COLO668 (cell line): Measurements from ENCODE around the gene MGA.

Experiments used
- DNase-seq: peaks from one replicate; lab custom pipeline; 2025; ENCODE audit not compliant: unreplicated experiment; lab: John Stamatoyannopoulos, UW

MGA gene

DNA sequence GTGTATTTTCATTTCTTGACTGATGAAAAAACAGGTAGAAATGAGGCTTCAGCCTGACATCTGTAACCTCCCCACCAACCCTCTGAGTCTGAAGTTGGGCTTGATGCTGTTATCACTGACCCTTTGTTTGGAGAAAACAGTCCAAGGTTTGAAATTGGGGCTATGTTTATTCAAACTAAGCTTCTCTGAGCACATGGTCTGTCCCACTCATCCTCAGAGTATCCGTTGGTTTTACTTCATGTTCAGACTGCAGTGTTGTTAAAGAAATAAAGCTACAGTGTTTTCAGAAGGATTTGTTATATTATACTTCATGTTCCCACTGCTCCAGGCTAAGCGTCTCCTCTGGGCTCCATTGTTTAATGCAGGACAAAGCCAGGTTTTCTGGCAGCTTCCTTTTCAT lies 120.1 kb downstream of the MGA start:
- DNase-seq, result no peak

DNA sequence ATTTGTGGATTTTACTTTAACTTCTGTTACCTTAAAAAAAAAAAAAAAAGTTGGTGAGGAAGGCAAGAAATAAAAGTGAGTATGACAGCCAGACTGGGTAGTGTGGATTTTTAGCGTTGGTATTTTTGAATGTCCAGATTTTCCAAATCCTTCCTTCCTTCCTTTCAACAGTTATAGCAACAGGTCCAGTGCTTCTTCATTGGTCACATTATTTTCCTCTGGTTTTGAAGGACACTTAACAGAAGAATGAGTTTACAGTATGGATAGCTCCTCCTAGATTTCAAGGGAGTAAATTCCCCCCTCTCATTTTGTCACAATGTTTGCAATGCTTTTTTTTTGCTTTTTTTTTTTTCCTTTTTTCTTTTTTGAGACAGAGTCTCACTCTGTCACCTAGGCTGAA lies 120.5 kb downstream of the MGA start:
- no peak for DNase-seq

DNA sequence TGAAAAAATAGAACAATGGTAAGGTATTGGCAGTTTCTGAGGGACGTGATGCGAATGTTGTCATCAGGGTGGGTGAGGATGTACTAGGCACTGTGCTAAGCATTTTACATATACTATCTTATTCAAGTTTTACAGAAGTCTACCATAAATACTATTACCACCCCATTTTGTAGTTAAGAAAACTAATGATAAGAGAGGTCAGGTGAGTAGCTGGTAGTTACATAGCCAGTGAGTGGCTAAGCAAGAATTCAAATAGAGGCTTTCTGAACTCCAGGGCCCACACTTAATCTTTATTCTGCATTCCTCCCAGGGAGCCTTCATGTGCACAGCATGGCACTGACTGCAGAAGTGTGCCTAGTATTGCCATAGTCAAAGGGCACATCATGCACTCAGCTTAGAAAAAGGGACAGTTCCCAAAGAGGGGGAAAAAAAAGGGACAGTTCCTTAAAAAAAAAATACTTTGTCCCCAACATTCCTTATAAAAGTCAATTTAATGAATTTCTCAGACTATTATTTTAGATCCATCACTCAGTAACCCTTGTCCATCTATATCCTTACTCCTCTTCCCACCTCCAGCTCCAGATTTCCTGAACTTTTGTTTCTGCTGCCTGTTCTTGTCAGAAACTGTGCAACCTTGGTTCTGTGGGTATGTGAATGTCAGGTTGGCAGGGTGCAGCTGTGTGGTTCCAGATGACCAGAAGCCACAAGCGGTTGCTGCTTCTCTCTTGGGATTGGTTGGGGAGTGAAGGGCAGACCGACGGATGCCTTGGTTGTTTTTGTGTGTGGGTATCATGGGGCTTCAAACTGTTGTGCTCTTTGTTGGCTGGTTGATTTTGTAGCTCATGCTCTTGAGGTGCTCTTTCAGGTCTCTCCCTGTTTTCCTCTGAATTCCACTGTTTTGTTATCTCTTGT lies 122.4 kb downstream of the MGA start:
- no peak for DNase-seq

DNA sequence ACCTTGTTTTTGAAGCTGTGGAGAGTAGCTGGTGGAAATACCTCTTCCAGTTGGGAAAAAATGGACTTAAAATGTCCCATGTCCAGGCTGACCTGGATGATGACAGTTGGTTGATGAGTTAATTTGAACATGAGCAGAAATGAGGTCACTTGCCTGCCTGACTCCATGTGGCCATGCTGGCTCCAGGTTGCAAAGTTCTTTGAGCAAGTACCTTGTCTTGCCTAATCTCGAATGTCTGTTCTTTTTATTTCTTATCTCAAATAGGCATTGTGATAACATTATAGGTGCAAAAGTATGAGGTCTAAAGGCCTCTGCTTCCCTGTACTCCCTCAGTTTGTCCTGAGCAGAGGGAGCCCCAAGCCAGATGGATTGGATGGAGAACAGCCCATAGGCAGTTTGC lies 123.1 kb downstream of the MGA start:
- no peak for DNase-seq

DNA sequence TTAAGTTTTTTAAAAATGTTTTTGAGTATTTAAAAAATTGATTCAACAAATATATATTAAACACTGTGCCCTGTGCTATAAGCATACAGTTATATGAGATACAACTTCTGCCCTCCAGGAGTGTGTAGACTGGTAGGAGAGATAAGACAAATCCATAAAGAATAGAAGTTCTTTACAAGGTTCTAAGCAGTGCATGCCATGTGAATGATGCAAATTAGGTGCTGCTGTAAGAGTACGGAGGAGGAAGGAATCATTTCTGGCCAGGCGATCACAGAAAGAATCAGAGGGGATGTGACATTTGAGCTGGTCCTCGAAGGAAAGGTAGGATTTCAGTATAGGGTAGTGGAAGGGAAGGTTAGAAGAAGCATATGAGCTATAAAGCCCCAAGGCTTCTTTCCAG lies 128.1 kb downstream of the MGA start:
- DNase-seq, result no peak

DNA sequence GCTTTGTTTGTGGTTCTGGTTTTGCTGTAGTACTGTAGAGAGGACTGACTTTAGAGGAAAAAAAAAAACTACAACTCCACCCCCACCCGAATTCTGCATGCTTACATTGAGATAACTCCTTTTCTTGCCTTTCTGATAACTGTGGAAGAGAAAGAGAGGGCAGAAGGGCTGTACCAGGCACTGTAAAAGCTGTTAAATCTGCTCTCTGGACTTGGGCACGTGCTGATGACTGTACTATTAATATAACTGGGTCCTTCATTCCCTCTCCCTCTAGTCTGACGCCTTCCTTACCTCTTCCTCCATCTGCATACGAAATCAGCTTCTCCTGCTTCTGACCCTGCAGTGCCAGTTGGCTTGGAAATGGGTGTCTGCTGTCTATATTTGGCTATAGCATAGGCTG lies 129.0 kb downstream of the MGA start:
- no peak for DNase-seq

DNA sequence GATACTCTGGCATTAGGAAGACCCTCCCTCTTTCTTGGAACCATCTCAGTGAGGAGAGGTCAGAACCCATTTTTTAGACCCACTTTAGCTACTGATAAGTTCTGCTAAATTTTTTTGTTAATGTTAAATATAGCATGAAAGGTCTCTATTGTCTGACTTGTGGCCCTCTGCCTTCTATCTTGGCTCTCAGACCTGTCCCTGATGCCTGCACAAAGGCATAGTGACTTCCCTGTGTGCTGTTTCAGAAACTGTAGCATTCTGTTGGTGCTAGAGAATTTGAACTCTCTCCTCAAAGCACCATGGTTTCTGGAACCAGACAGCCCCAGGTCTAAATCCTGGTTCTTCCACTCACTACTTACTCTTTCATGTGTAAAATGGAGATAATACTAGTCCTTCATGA lies 129.5 kb downstream of the MGA start:
- no peak for DNase-seq

DNA sequence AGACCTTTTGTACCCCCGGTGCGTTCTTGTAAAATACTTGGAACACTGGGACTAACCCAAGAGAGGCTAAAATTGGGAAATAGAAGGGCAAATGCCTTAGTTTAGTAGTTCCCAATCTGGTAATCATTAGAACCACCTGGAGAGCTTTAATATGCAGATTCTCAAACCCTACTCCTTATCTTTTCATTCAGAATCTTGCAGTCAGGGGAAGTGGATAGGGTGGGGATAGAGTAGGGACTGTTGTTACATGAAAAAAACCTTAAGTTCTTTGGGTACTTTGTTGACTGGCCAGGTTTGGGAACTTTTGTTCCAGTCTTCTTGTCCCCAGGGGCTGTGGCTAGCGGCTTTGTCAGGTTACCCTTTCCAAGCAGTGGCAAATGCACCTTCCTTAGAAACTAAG lies 130.0 kb downstream of the MGA start:
- DNase-seq, result no peak

DNA sequence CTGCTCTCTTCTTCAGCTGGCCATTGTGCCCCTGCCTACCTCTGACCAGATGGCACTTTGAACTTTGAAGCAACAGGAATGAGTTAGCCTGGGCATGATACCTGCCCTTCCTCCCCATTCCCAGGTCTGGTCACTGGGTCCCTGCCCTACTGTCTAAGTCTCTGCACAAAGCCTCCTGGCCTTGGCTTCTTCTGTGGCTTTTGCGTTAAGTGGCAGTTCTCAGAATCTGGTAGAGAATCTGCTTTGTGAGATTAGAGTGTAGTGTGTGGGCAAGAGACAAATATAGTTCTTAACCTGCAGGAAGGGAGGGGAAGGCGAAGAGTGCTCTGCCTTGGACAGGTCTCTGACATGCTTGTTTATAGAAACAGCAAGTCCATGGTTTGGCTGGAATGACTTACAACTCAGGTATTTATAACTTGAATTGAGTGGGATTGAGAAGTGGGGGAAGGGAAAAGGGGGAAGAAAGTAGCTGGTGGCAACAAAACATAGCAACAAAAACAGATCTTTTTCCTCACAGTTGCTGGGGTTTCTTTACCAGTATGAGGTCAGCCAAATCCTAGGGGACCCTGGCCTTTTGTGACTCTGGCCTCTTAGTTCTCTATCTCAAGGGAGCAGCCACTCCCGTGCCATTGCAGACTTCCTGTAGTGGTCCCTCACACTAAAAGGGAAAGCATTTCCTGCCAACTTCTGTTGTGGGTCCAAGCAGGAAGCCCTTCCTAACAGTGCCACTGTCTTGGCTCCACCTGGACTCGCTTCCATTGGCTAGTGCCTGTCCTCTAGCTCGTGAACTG lies 130.7 kb downstream of the MGA start:
- DNase-seq, result no peak

DNA sequence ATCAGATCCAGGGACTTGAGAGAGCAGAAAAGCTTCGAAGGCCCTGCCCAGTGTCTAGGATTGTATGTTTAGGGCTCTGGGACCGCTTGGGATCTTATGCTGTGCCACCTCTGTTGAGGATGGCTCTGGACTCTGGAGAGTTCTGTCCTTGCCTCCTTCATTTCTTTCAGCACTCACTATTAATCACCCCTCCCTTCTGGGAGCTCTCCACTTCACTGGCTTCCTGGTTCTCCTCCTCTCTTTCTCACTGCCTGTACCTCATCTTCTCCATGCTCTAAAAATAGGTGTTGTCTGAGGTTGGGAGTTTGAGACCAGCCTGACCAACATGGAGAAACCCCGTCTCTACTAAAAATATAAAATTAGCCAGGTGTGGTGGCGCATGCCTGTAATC lies 131.3 kb downstream of the MGA start:
- no peak for DNase-seq

DNA sequence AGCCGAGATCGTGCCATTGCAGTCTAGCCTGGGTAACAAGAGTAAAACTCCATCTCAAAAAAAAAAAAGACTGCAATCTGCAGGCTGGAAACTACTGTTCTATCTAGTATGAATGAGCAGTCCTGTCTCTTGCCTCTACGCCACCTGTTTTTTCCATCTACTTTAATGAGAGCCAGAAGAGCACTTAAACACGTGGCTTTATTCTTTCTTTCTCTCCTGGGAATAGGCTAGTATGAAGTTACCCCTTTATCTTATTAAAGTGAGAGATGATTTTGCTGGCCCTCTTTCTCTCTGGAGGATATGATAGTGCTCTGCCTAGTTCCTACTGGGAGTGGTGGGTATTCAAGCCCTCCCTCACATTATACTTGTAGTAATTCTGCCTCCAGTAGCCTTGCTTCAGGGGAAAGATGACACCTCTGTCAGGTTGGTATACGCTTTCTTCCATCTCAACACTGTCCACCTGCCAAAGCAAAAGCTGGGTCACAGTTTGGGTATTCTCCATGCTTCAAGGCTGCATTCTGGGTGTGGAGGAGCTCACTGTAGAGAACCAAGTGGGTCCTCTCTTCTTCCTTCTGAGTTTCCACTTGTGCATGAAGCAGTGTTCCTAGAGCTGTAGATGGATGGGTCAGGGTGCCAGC lies 131.9 kb downstream of the MGA start:
- DNase-seq, result no peak

DNA sequence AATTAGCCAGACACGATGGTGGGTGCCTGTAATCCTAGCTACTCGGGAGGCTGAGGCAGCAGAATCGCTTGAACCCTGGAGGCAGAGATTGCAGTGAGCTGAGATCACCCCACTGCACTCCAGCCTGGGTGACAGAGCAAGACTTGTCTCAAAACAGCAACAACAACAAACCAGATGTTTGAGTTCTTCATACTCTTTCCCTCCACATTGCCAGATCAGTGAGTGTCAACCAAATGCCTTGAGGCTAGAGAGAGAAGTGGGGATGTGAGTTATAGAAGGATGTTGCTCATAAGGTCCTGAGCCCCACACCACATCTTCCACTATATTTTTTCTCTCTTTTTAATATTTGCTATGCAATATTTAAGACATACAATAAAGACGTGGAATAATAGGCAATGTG lies 133.9 kb downstream of the MGA start:
- no peak for DNase-seq

DNA sequence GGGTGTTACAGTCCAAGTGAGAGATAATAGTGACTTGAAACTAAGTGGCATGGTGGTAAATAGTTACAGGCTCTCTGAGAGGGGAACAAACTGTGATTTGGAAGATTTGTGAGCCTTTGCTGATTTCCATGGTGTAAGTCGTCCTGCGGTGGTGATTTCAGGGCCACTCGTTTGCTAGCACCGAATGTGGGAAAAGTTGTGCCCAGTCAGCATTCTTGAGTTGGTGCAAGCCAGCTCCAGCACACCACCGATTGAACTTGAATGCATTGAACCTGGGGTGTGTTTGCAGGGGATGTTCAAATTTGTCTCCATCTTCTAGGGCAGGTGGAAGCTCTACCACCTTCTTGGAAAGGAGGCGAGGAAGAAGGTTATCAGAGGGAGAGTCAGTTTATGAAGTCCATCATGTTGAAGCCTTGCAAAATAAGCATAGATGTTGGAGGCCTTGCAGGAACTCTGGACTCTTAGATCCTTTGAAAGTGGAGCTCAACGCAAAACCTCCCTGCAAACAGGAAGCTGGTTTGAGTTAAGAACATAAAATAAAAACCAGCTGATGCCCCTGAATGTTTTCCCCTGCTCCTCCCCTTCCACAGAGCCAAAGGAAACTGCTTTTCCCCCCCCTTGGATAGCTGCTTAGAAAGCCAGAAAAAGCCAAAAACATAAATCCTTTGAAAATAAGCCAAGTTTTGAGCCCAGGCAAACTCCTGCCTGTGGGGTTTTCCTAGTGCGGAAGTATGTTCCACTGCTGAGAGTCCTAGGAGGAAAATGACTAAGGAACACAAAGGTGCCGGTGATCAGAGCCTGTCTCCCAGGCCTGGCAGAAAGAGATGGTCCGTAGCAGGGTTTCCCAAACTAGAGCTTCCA lies 136.0 kb downstream of the MGA start:
- DNase-seq, result no peak

DNA sequence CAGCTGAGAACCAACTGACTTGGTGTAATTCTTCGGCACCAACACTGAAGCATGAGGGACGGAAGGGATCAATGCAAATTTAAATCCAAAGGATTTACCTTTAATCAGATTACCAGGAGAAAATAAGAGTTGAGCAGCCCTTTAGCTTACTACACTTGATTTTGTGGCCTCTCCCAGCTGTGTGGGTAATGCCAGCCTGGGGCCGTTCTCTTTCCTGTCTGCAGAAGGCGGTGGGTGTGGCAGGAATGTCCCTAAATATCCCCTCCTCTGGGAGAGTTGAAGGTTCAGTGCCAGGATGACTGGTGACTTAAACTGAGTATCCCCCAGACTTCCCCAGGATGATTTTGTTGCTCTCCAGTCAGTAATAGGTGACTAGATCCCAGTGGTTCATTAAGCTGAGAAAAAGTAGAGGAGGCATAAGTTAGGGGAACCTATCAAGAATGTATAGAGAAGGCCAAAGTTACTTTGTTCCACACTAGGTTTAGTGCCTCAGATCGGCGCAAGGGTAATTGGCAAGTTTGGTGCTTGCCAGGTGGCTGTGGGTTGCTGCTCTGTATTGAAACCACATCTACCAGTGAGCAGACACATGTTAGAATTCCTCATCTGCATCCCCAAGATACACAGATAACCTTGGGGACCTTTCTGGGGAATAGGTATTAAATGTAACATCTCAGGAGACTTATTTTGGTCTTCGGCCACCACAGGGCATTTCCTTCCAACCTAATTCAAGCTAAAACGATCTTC lies 137.2 kb downstream of the MGA start:
- DNase-seq, result no peak

DNA sequence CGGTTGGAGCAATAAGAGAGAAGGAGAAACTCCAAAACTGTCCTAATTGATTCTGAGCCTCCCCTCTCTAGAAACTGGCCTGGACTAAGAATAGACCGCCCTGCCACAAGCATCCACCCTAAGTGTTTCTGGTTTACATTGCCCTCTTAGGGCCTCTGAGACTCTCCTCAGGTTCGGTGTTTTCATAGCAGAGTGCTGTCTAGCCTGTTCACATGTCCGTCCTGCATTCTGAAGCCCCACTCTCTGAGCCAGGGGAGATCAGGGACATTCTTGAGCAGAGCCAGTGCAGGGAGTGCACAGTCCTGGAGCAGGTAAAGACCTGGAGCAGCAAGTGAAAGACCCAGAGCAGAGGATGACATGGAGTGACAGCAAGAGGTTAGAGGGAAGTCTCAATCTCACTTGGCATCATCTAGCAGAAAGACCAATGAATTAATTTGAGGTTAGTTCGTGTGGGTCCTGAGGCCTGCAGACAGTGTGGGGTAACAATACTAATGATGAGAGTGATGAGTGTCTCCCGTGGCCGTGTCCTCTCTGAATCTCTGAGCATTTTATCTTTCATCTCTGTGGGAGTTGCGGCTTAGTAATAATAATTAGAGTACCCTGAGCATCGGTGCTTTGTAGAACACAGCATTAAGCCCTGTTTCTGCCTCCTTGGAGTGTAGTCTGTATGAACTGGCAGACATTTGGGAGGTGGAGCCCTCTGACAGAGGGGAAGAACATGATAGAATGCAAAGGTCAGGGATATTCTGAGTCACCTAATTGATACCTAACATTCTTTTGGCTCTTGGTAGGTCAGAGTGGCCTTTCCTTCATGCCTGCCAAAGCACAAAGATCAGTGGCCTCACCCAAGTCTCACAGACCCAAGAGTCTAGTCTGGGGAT lies 138.6 kb downstream of the MGA start:
- DNase-seq, result no peak

DNA sequence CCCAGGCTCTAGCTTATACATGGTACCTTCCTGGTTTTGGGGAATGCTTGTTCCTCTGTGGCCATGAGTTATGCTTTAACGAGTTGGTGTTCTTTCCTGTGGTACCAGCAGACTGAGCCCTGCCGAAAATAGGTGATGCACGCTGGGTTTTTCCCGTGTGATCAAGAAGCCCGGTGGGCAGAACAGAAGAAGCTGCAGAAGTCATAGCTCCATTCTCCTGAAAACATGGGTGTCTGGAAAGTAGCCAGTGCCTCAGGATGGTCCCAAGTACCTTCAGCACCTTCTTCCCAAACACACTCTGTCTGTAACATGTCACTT lies 139.2 kb downstream of the MGA start:
- no peak for DNase-seq

DNA sequence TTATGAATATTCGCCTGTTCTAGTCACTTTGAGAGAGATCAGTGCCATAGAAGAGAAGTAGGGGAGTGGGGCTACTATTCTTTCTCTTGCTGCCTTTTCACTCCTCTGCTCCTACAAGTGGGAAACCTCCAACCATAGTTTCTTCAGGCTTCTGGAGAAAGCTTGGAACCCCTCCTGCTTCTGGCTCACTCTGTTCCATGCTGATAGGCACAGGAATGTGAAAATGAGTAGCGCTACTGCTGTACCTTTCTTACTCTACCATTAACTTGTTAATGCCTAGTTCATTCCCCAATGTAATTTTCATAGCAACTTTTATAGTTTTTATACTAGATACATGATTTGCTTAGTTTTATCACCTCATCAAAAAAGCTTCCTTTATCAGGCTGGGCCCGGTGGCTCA lies 141.0 kb downstream of the MGA start:
- DNase-seq, result no peak

DNA sequence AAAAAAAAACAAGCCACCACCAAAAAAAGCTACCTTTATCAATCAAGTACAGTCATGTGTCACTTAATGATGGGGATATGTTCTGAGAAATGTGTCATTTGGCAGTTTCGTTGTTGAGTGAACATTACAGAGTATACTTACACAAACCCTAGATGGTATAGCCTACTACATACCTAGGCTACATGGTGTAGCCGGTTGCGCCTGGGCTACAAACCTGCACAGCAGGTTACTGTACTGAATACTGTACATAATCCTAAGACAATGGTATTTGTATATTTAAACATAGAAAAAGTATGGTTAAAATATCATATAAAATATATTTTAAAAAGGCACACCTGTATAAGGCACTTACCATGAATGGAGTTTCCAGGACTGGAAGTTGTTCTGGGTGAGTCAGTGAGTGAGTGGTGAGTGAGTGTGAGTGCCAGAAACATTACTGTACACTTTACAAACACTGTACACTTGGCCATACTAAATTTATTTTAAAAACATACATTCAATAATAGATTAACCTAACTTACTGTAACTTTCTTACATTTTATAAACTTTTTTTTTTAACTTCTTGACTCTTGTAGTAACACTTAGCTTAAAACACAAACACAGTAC lies 141.7 kb downstream of the MGA start:
- no peak for DNase-seq

DNA sequence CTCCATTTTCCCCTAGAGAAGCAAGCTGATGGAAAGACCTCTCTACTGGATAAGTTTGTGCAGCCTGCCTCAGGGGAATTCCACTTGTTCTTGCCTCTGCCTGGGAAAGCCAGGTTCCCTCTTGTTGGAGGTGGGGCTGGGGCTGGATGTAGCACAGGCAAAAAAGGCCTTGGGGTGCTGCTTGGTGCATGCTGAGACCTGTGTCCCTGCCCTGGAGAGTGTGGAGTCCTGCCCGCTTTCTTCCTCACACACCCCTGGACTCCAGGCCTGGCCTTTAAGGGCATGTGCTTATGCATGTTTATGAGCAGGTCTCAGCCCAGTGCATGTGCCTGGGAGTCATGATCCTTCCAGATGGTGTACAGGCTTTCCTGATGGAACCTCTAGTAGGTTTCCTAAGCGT lies 144.2 kb downstream of the MGA start:
- no peak for DNase-seq
